Measurements from ENCODE around the gene INS.

The INS gene

GRCh38 chr11:2123628-2123960, 37.4 kb downstream of the INS start:
- in situ Hi-C loops (cut with MboI; ENCODE audit: low sequenced_read_pairs, unreplicated experiment), result no loop called here
- no peak for DNase-seq (ENCODE audit: low spot score)
- no peak for TF ChIP-seq CTCF (IDR thresholded peaks at IDR 0.05; ENCODE audit: borderline replicate concordance, control extremely low read depth, extremely low read depth, insufficient read depth, missing control alignments)

GRCh38 chr11:2122907-2123627, 37.9 kb downstream of the INS start:
- no peak for TF ChIP-seq CTCF (IDR thresholded peaks at IDR 0.05; ENCODE audit: borderline replicate concordance, control extremely low read depth, extremely low read depth, insufficient read depth, missing control alignments)
- no peak for DNase-seq (ENCODE audit: low spot score)
- in situ Hi-C loops (cut with MboI; ENCODE audit: low sequenced_read_pairs, unreplicated experiment), result no loop called here

GRCh38 chr11:2122222-2122906, 38.6 kb downstream of the INS start:
- DNase-seq (ENCODE audit: low spot score), result no peak
- no peak for TF ChIP-seq CTCF (IDR thresholded peaks at IDR 0.05; ENCODE audit: borderline replicate concordance, control extremely low read depth, extremely low read depth, insufficient read depth, missing control alignments)
- in situ Hi-C loops (cut with MboI; ENCODE audit: low sequenced_read_pairs, unreplicated experiment), result no loop called here

- no peak for TF ChIP-seq CTCF (IDR thresholded peaks at IDR 0.05; ENCODE audit: borderline replicate concordance, control extremely low read depth, extremely low read depth, insufficient read depth, missing control alignments)
- in situ Hi-C loops (cut with MboI; ENCODE audit: low sequenced_read_pairs, unreplicated experiment), result no loop called here
Observed at GRCh38 chr11:2121227-2122130, 39.5 kb downstream of the INS start.

GRCh38 chr11:2120359-2121100, 40.5 kb downstream of the INS start:
- TF ChIP-seq CTCF (IDR thresholded peaks at IDR 0.05; ENCODE audit: borderline replicate concordance, control extremely low read depth, extremely low read depth, insufficient read depth, missing control alignments), result no peak
- in situ Hi-C loops (cut with MboI; ENCODE audit: low sequenced_read_pairs, unreplicated experiment), result no loop called here
- no peak for DNase-seq (ENCODE audit: low spot score)

More at GRCh38 chr11:2121227-2122130, 39.5 kb downstream of the INS start:
- DNase-seq (ENCODE audit: low spot score), result no peak

- in situ Hi-C loops (cut with MboI; ENCODE audit: low sequenced_read_pairs, unreplicated experiment), result no loop called here
- DNase-seq (ENCODE audit: low spot score), result no peak
- no peak for TF ChIP-seq CTCF (IDR thresholded peaks at IDR 0.05; ENCODE audit: borderline replicate concordance, control extremely low read depth, extremely low read depth, insufficient read depth, missing control alignments)
Observed at GRCh38 chr11:2118677-2119076, 42.3 kb downstream of the INS start.
